NCI-H146 treated with DMSO at 0.1 percent for 48 hours (cell line): ENCODE measurements around the gene ZNF689.

Experiments
- DNase-seq: peaks from one replicate; lab custom pipeline; 2025; ENCODE audit not compliant: unreplicated experiment; lab: John Stamatoyannopoulos, UW

Gene ZNF689

GRCh38 chr16:30609926-30610839, at the start of gene ZNF689:
ZNF689 (minus strand) TSS chr16:30610389; CDS start chr16:30610041, 348 bp downstream.
- DNase-seq, result peak; percentile 97

- peak; percentile 98 for DNase-seq
Measured at GRCh38 chr16:30658731-30659506, 48.7 kb upstream of the ZNF689 start.

- DNase-seq, result peak; percentile 99
Measured at GRCh38 chr16:30657866-30658730, 47.9 kb upstream of the ZNF689 start, which contains the start of gene FBRS. FBRS (plus strand) TSS chr16:30658431; CDS start chr16:30659519, 1,088 bp downstream.

GRCh38 chr16:30656974-30657865, 47.0 kb upstream of the ZNF689 start:
- no peak for DNase-seq

- DNase-seq, result no peak
Measured at GRCh38 chr16:30656388-30656787, 46.2 kb upstream of the ZNF689 start.

GRCh38 chr16:30655815-30656347, 45.7 kb upstream of the ZNF689 start:
- no peak for DNase-seq

- DNase-seq, result no peak
Measured at GRCh38 chr16:30654856-30655255, 44.7 kb upstream of the ZNF689 start.

GRCh38 chr16:30652718-30653117, 42.5 kb upstream of the ZNF689 start:
- no peak for DNase-seq

- DNase-seq, result no peak
Measured at GRCh38 chr16:30652005-30652296, 41.8 kb upstream of the ZNF689 start.

- peak; percentile 53 for DNase-seq
Measured at GRCh38 chr16:30651124-30652004, 41.2 kb upstream of the ZNF689 start.

GRCh38 chr16:30650369-30651123, 40.4 kb upstream of the ZNF689 start, which contains the start of gene PRR14:
PRR14 (plus strand) TSS chr16:30650960; CDS start chr16:30651646, 686 bp downstream.
- DNase-seq, result peak; percentile 99

- DNase-seq, result no peak
Measured at GRCh38 chr16:30649725-30650368, 39.7 kb upstream of the ZNF689 start.

- no peak for DNase-seq
Measured at GRCh38 chr16:30647274-30647571, 37.0 kb upstream of the ZNF689 start.

GRCh38 chr16:30645727-30646126, 35.5 kb upstream of the ZNF689 start:
- no peak for DNase-seq

GRCh38 chr16:30644334-30644830, 34.2 kb upstream of the ZNF689 start:
- no peak for DNase-seq

GRCh38 chr16:30641378-30641982, 31.3 kb upstream of the ZNF689 start:
- DNase-seq, result no peak

- peak; percentile 55 for DNase-seq
Measured at GRCh38 chr16:30637944-30638343, 27.8 kb upstream of the ZNF689 start.
